ENCODE measurements around the gene ZC3H18. TPM values are rescaled to one million over a fixed set of nuclear protein-coding genes. Genes with fewer than 3 reads are reported as not detected.

ZC3H18 gene
- total and polyA plus RNA-seq, 2 of the 4 experiments (the other 2 are of a cell fraction): 3.4 to 21.3 TPM

DNA sequence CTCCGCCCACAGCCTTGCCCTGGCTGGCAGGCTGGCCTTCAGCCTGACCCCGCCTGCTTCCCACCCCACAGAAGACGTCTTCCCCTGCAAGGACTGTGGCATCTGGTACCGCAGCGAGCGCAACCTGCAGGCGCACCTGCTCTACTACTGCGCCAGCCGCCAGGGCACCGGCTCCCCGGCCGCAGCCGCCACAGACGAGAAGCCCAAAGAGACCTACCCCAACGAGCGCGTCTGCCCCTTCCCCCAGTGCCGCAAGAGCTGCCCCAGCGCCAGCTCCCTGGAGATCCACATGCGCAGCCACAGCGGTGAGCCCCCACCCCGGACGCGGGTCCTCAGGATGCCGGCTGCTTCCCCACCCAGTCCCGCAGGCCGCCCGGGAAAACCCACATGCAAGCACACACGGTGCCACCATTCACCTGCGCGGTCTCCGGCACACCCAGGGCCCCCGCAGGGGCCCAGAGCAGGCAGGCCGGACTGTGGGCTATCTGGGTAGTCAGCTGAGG, 38.2 kb upstream of the ZC3H18 start:
- CTCF ChIA-PET: no interaction called here
- H4K20me1 ChIP-seq (ENCODE audit: insufficient read depth, low read length): no peaks in the 10 kb centered on the region; the same call in 1 of the 2 replicates

More for the DNA sequence above, 38.2 kb upstream of the ZC3H18 start:
- no peak for DNase-seq
- Histone ChIP-seq H2BK20ac (ENCODE audit: low read depth, low read length) (no peak overlapping the region), H3K18ac (ENCODE audit: low read depth, low read length) (no peak overlapping the region), H2BK5ac (ENCODE audit: low read depth, low read length, poor library complexity, severe bottlenecking) (no peak overlapping the region), H3K36me3 (ENCODE audit: control insufficient read depth, insufficient read depth, low read length) (peaks cover 6% of the 10 kb centered on the region; the same call in 1 of the 2 replicates), H3K4me1 (ENCODE audit: control insufficient read depth, insufficient read depth, low read length) (peaks cover 14% of the 10 kb centered on the region), H3K9me1 (ENCODE audit: insufficient read depth, low read length) (no peaks in the 10 kb centered on the region), H2AK9ac (replicated peaks; ENCODE audit: low read depth, low read length, poor library complexity) (no peak overlapping the region), H3K4me3 (ENCODE audit: insufficient read depth, low read depth, low read length) (no peak overlapping the region), H2BK120ac (ENCODE audit: low read depth, low read length) (no peak overlapping the region), H3K9me3 (ENCODE audit: control insufficient read depth, insufficient read depth, low read length) (no peaks in the 10 kb centered on the region), H3K79me1 (ENCODE audit: low read depth in 1 of 2, low read length in 2 of 2) (peaks cover 5 to 16% of the 10 kb centered on the region in 2 experiments; a peak in 2 of 4 replicates), H3K56ac (ENCODE audit: extremely low read depth, insufficient read depth, low read length) (no peak overlapping the region), H3K14ac (replicated peaks; ENCODE audit: low read depth, low read length) (no peak overlapping the region), H4K8ac (ENCODE audit: low read depth in 2 of 2, low read length in 2 of 2) (no peak overlapping the region), H2AFZ (replicated peaks; ENCODE audit: low read length, poor library complexity) (no peak overlapping the region), H4K5ac (ENCODE audit: low read depth, low read length) (no peak overlapping the region), H3K27ac (ENCODE audit: insufficient read depth, low read length) (no peak overlapping the region), H3K23ac (ENCODE audit: low read depth, low read length) (no peak overlapping the region), H3K9ac (ENCODE audit: low read depth, low read length) (no peak overlapping the region), H3K4ac (ENCODE audit: low read depth, low read length) (no peak overlapping the region), H3K4me2 (ENCODE audit: low read depth, low read length) (no peak overlapping the region), H4K91ac (ENCODE audit: insufficient read depth, low read depth, low read length) (no peak overlapping the region), H2AK5ac (ENCODE audit: low read depth, low read length) (no peak overlapping the region), H3K27me3 (ENCODE audit: control insufficient read depth, insufficient read depth, low read length) (no peaks in the 10 kb centered on the region), H2BK15ac (ENCODE audit: low read depth, low read length) (no peak overlapping the region)
- TF ChIP-seq MAZ (IDR thresholded peaks at IDR 0.05; ENCODE audit: borderline replicate concordance, low read depth, low read length) (no peak), RFX5 (IDR thresholded peaks at IDR 0.05; ENCODE audit: low read depth, low read length) (no peak)
- TF ChIP-seq, protein P1, sequence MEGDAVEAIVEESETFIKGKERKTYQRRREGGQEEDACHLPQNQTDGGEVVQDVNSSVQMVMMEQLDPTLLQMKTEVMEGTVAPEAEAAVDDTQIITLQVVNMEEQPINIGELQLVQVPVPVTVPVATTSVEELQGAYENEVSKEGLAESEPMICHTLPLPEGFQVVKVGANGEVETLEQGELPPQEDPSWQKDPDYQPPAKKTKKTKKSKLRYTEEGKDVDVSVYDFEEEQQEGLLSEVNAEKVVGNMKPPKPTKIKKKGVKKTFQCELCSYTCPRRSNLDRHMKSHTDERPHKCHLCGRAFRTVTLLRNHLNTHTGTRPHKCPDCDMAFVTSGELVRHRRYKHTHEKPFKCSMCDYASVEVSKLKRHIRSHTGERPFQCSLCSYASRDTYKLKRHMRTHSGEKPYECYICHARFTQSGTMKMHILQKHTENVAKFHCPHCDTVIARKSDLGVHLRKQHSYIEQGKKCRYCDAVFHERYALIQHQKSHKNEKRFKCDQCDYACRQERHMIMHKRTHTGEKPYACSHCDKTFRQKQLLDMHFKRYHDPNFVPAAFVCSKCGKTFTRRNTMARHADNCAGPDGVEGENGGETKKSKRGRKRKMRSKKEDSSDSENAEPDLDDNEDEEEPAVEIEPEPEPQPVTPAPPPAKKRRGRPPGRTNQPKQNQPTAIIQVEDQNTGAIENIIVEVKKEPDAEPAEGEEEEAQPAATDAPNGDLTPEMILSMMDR (conservative IDR thresholded peaks at IDR 0.05; ENCODE audit: low read depth, low read length): no peak
- intact Hi-C loops (cut with micrococcal nuclease): no loop called here
- POLR2A ChIA-PET (ENCODE audit: unreplicated experiment): no interaction called here
- BruUV-seq (replicated peaks): no TSS peak
- 77% methylated on average over 11 of the region's 34 CpGs; no CpG with 5 or more reads in 1 of the 2 experiments for WGBS, 2 experiments (ENCODE audit: extremely low coverage in 2 of 2, insufficient read length in 1 of 2)
- dilution Hi-C loops (cut with HindIII; ENCODE audit: low sequenced_read_pairs, unreplicated experiment): no loop called here
- in situ Hi-C loops (cut with MboI; ENCODE audit: low sequenced_read_pairs): no loop called here
- ATAC-seq (ENCODE audit: low read depth): no peak
